GM23338 (cell line): ENCODE data around the gene OMG. TPM values are rescaled to one million over a fixed set of nuclear protein-coding genes. Genes with fewer than 3 reads are reported as not detected.

Experiments used
- ATAC-seq: fragments of 200-7000 bp; cut with Tn5 transposase; 3 replicates; pipeline ENCODE4 v1.9.1; 2020
- DNase-seq: peaks from one replicate; pipeline ENCODE4 v3.0.0-alpha.2; 2015; ENCODE audit warnings: low spot score
- H2AFZ ChIP-seq: fragments of 200-600 bp; sonication (generic); 2 replicates; pipeline ENCODE4 v1.8.0; 2016; ENCODE audit warnings: antibody characterized with exemption, mild to moderate bottlenecking, moderate library complexity
- H3F3A ChIP-seq: fragments of 200-600 bp; sonication (generic); replicated peaks from 2 replicates; pipeline ENCODE4 v1.8.0; 2017; ENCODE audit warnings: antibody characterized with exemption, mixed run types, low read depth
- H3K27ac ChIP-seq: fragments of 200-600 bp; sonication (generic); 2 replicates; pipeline ENCODE4 v1.6.1; 2016; ENCODE audit warnings: low read depth
- H3K27me3 ChIP-seq: fragments of 200-600 bp; sonication (generic); 2 replicates; pipeline ENCODE4 v1.8.0; 2016; ENCODE audit warnings: mild to moderate bottlenecking, mixed run types, moderate library complexity; ENCODE audit not compliant: insufficient read depth
- H3K36me3 ChIP-seq: fragments of 200-600 bp; sonication (generic); 2 replicates; pipeline ENCODE4 v1.8.0; 2016; ENCODE audit warnings: mild to moderate bottlenecking; ENCODE audit not compliant: insufficient read depth
- H3K4me1 ChIP-seq: fragments of 200-600 bp; sonication (generic); 2 replicates; pipeline ENCODE4 v1.8.0; 2016; ENCODE audit warnings: mild to moderate bottlenecking, moderate library complexity; ENCODE audit not compliant: insufficient read depth
- H3K4me2 ChIP-seq: fragments of 200-600 bp; sonication (generic); 2 replicates; pipeline ENCODE4 v1.7.1; 2017; ENCODE audit warnings: mixed run types
- H3K4me3 ChIP-seq: fragments of 200-600 bp; sonication (generic); 2 replicates; pipeline ENCODE4 v1.6.1; 2016; ENCODE audit warnings: mixed run types
- H3K79me2 ChIP-seq: fragments of 200-600 bp; sonication (generic); replicated peaks from 2 replicates; pipeline ENCODE4 v1.8.0; 2017; ENCODE audit warnings: mild to moderate bottlenecking; ENCODE audit not compliant: insufficient read depth
- H3K9me2 ChIP-seq: fragments of 200-600 bp; sonication (generic); 2 replicates; pipeline ENCODE4 v1.8.0; 2017; ENCODE audit not compliant: insufficient read depth
- H4K20me1 ChIP-seq: fragments of 200-600 bp; sonication (generic); replicated peaks from 2 replicates; pipeline ENCODE4 v1.8.0; 2017; ENCODE audit warnings: mild to moderate bottlenecking; ENCODE audit not compliant: insufficient read depth
- H3K27ac Mint-ChIP-seq: 2 replicates; pipeline ENCODE4 v1.8.0; 2020; ENCODE audit warnings: inconsistent platforms, mild to moderate bottlenecking, moderate library complexity, mixed read lengths
- H3K27me3 Mint-ChIP-seq: 3 replicates; pipeline ENCODE4 v1.8.0; 2022; ENCODE audit warnings: low read depth, mild to moderate bottlenecking, moderate library complexity, mixed read lengths, inconsistent platforms; ENCODE audit not compliant: insufficient read depth, poor library complexity
- H3K36me3 Mint-ChIP-seq: 3 replicates; pipeline ENCODE4 v1.8.0; 2021; ENCODE audit warnings: low read depth, mild to moderate bottlenecking, inconsistent platforms, moderate library complexity, mixed read lengths
- H3K4me1 Mint-ChIP-seq: 3 replicates; pipeline ENCODE4 v1.8.0; 2020; ENCODE audit warnings: mild to moderate bottlenecking, inconsistent platforms, mixed read lengths
- H3K4me3 Mint-ChIP-seq: 3 replicates; pipeline ENCODE4 v1.8.0; 2021; ENCODE audit warnings: moderate library complexity, mild to moderate bottlenecking, inconsistent platforms, mixed read lengths
- H3K9me3 Mint-ChIP-seq: 3 replicates; pipeline ENCODE4 v1.8.0; 2020; ENCODE audit warnings: moderate library complexity, mild to moderate bottlenecking, inconsistent platforms, mixed read lengths
- CREB1 ChIP-seq: fragments of 250-450 bp; sonication (Bioruptor Pico); IDR thresholded peaks from 2 replicates; pipeline ENCODE4 v1.5.0; 2020; ENCODE audit warnings: low read depth, mild to moderate bottlenecking, moderate library complexity
- EZH2phosphoT487 ChIP-seq: fragments of 200-600 bp; sonication (generic); IDR thresholded peaks from one replicate; pipeline ENCODE4 v1.8.1; 2018; ENCODE audit warnings: antibody characterized with exemption; ENCODE audit not compliant: unreplicated experiment
- NANOG ChIP-seq: IDR thresholded peaks from 2 replicates; pipeline ENCODE4 v1.6.1; 2016; ENCODE audit warnings: antibody characterized with exemption, borderline replicate concordance
- POLR2AphosphoS5 ChIP-seq: IDR thresholded peaks from 2 replicates; pipeline ENCODE4 v1.6.1; 2016; ENCODE audit warnings: antibody characterized with exemption, low read depth
- polyA plus RNA-seq: library from polyadenylated mRNA; unstranded; fragments of >200 nt; fragmentation: Nextera tagmentation; extraction: Ambion mirVana; gene quantifications from 2 replicates; pipeline ENCODE4 v1.2.1, GENCODE V29; 2016
- total RNA-seq: library from RNA; depleted of rRNA; stranded (reverse); fragments of >200 nt; shearing (Covaris generic); gene quantifications from 2 replicates; pipeline ENCODE4 v1.2.3, GENCODE V29; 2014
- TF ChIP-seq, protein P1 (sequence below): IDR thresholded peaks from 2 replicates; pipeline ENCODE4 v1.6.1; 2016; ENCODE audit warnings: antibody characterized with exemption
- TF ChIP-seq, protein P2 (sequence below): IDR thresholded peaks from one replicate; pipeline ENCODE4 v1.6.1; 2018; ENCODE audit warnings: antibody characterized with exemption; ENCODE audit not compliant: unreplicated experiment
- TF ChIP-seq, protein P3 (sequence below), 2 experiments: fragments of 200-600 bp in 1 of 2; sonication (generic) in 1 of 2; conservative IDR thresholded peaks; 2 replicates each; pipeline versions ENCODE4 v1.5.1 to v1.6.1; 2016 to 2017; ENCODE audit warnings: antibody characterized with exemption in 2 of 2, low read depth in 2 of 2, mild to moderate bottlenecking in 2 of 2, moderate library complexity in 1 of 2
- TF ChIP-seq, protein P4 (sequence below): fragments of 250-450 bp; sonication (Bioruptor Pico); IDR thresholded peaks from 2 replicates; pipeline ENCODE4 v1.5.0; 2020; ENCODE audit warnings: mild to moderate bottlenecking, moderate library complexity

Gene OMG
- total and polyA plus RNA-seq, 2 experiments from 2014 or later = 0.71 TPM; not detected in 1

DNA sequence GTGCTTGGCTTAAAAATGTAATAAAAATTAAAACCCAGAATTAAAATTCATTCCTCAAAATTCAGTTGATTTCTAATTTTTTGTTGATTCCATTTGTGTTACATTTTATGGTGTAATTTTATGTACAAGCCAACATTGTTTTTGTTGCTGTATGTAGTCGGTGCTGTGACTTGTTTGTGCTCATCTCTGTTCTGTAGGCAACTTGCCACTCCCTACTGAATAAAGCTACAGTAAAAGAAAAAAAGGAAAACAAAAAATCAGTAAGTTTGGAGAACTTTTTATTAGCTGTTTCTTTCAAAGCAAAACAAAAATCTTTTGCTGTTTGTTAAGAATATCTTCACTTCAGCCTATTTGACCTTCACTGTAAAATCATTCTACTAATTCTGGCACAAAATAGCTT lies 44.3 kb downstream of the OMG start (continued):
- TF ChIP-seq, protein P1, sequence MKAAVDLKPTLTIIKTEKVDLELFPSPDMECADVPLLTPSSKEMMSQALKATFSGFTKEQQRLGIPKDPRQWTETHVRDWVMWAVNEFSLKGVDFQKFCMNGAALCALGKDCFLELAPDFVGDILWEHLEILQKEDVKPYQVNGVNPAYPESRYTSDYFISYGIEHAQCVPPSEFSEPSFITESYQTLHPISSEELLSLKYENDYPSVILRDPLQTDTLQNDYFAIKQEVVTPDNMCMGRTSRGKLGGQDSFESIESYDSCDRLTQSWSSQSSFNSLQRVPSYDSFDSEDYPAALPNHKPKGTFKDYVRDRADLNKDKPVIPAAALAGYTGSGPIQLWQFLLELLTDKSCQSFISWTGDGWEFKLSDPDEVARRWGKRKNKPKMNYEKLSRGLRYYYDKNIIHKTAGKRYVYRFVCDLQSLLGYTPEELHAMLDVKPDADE = no peak
- TF ChIP-seq, protein P2, sequence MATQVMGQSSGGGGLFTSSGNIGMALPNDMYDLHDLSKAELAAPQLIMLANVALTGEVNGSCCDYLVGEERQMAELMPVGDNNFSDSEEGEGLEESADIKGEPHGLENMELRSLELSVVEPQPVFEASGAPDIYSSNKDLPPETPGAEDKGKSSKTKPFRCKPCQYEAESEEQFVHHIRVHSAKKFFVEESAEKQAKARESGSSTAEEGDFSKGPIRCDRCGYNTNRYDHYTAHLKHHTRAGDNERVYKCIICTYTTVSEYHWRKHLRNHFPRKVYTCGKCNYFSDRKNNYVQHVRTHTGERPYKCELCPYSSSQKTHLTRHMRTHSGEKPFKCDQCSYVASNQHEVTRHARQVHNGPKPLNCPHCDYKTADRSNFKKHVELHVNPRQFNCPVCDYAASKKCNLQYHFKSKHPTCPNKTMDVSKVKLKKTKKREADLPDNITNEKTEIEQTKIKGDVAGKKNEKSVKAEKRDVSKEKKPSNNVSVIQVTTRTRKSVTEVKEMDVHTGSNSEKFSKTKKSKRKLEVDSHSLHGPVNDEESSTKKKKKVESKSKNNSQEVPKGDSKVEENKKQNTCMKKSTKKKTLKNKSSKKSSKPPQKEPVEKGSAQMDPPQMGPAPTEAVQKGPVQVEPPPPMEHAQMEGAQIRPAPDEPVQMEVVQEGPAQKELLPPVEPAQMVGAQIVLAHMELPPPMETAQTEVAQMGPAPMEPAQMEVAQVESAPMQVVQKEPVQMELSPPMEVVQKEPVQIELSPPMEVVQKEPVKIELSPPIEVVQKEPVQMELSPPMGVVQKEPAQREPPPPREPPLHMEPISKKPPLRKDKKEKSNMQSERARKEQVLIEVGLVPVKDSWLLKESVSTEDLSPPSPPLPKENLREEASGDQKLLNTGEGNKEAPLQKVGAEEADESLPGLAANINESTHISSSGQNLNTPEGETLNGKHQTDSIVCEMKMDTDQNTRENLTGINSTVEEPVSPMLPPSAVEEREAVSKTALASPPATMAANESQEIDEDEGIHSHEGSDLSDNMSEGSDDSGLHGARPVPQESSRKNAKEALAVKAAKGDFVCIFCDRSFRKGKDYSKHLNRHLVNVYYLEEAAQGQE = no peak

DNA sequence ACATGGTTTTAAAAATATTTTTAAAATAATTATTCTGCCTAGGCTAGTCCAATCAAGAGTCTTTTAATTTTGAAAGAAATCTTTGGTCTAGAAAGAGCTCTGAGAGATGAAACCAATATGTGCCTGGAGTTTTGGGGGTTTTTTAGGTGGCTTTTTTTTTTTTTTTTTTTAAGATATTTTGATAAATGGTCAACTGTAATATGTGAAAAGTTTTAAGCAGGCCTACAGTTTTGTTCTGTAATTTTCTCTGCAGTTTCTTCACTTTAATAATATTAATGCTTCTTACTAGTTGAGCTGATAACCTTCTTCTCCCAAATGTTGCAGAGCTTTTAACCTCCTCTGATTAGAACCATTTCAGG lies 45.1 kb downstream of the OMG start:
- no peak overlapping the region for H3K27ac Mint-ChIP-seq
- H3K4me3 Mint-ChIP-seq = no peak overlapping the region
- Histone ChIP-seq H3K4me1 (0 out of 2 replicates have a peak, but pooled peaks cover 3% of the 10 kb centered on the region), H3K79me2 (no peaks in the 10 kb centered on the region), H3K9me2 (no peaks in the 10 kb centered on the region), H2AFZ (no peak overlapping the region), H3K27ac (no peak overlapping the region), H3K36me3 (no peaks in the 10 kb centered on the region), H3F3A (no peaks in the 10 kb centered on the region), H3K27me3 (no peaks in the 10 kb centered on the region), H3K4me2 (no peak overlapping the region), H3K4me3 (no peak overlapping the region), H4K20me1 (no peaks in the 10 kb centered on the region)
- no peaks in the 10 kb centered on the region for H3K9me3 Mint-ChIP-seq
- H3K36me3 Mint-ChIP-seq = 0 out of 3 replicates have a peak, but pooled peaks cover 3% of the 10 kb centered on the region
- H3K27me3 Mint-ChIP-seq = no peaks in the 10 kb centered on the region
- peaks cover 11% of the 10 kb centered on the region; the same call in 2 of the 3 replicates for H3K4me1 Mint-ChIP-seq
- no peak for DNase-seq
- no peak for ATAC-seq
- no peak for TF ChIP-seq CREB1 (CRISPR knock-in tag)
- TF ChIP-seq, protein P2 = no peak
- no peak for TF ChIP-seq POLR2AphosphoS5
- no peak for TF ChIP-seq NANOG
- no peak for TF ChIP-seq EZH2phosphoT487
- TF ChIP-seq, protein P3, sequence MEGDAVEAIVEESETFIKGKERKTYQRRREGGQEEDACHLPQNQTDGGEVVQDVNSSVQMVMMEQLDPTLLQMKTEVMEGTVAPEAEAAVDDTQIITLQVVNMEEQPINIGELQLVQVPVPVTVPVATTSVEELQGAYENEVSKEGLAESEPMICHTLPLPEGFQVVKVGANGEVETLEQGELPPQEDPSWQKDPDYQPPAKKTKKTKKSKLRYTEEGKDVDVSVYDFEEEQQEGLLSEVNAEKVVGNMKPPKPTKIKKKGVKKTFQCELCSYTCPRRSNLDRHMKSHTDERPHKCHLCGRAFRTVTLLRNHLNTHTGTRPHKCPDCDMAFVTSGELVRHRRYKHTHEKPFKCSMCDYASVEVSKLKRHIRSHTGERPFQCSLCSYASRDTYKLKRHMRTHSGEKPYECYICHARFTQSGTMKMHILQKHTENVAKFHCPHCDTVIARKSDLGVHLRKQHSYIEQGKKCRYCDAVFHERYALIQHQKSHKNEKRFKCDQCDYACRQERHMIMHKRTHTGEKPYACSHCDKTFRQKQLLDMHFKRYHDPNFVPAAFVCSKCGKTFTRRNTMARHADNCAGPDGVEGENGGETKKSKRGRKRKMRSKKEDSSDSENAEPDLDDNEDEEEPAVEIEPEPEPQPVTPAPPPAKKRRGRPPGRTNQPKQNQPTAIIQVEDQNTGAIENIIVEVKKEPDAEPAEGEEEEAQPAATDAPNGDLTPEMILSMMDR (conservative IDR thresholded peaks at IDR 0.05; ENCODE audit: low read depth in 2 of 2) = no peak
- TF ChIP-seq, protein P4, sequence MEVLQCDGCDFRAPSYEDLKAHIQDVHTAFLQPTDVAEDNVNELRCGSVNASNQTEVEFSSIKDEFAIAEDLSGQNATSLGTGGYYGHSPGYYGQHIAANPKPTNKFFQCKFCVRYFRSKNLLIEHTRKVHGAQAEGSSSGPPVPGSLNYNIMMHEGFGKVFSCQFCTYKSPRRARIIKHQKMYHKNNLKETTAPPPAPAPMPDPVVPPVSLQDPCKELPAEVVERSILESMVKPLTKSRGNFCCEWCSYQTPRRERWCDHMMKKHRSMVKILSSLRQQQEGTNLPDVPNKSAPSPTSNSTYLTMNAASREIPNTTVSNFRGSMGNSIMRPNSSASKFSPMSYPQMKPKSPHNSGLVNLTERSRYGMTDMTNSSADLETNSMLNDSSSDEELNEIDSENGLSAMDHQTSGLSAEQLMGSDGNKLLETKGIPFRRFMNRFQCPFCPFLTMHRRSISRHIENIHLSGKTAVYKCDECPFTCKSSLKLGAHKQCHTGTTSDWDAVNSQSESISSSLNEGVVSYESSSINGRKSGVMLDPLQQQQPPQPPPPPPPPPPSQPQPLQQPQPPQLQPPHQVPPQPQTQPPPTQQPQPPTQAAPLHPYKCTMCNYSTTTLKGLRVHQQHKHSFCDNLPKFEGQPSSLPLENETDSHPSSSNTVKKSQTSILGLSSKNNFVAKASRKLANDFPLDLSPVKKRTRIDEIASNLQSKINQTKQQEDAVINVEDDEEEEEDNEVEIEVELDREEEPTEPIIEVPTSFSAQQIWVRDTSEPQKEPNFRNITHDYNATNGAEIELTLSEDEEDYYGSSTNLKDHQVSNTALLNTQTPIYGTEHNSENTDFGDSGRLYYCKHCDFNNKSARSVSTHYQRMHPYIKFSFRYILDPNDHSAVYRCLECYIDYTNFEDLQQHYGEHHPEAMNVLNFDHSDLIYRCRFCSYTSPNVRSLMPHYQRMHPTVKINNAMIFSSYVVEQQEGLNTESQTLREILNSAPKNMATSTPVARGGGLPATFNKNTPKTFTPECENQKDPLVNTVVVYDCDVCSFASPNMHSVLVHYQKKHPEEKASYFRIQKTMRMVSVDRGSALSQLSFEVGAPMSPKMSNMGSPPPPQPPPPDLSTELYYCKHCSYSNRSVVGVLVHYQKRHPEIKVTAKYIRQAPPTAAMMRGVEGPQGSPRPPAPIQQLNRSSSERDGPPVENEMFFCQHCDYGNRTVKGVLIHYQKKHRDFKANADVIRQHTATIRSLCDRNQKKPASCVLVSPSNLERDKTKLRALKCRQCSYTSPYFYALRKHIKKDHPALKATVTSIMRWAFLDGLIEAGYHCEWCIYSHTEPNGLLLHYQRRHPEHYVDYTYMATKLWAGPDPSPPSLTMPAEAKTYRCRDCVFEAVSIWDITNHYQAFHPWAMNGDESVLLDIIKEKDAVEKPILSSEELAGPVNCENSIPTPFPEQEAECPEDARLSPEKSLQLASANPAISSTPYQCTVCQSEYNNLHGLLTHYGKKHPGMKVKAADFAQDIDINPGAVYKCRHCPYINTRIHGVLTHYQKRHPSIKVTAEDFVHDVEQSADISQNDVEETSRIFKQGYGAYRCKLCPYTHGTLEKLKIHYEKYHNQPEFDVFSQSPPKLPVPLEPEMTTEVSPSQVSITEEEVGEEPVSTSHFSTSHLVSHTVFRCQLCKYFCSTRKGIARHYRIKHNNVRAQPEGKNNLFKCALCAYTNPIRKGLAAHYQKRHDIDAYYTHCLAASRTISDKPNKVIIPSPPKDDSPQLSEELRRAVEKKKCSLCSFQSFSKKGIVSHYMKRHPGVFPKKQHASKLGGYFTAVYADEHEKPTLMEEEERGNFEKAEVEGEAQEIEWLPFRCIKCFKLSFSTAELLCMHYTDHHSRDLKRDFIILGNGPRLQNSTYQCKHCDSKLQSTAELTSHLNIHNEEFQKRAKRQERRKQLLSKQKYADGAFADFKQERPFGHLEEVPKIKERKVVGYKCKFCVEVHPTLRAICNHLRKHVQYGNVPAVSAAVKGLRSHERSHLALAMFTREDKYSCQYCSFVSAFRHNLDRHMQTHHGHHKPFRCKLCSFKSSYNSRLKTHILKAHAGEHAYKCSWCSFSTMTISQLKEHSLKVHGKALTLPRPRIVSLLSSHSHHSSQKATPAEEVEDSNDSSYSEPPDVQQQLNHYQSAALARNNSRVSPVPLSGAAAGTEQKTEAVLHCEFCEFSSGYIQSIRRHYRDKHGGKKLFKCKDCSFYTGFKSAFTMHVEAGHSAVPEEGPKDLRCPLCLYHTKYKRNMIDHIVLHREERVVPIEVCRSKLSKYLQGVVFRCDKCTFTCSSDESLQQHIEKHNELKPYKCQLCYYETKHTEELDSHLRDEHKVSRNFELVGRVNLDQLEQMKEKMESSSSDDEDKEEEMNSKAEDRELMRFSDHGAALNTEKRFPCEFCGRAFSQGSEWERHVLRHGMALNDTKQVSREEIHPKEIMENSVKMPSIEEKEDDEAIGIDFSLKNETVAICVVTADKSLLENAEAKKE (CRISPR knock-in tag) = no peak
